Cerebellar cortex (tissue), 1 donor: Measurements from ENCODE around the gene RNF38.
"Not testable (repeated sequence)": the region's sequence is repeated elsewhere in the genome, so short reads cannot be mapped to it uniquely, and the experiment has no call there.

Source experiments
- DNase-seq: peaks from one replicate; pipeline ENCODE4 v3.0.0-alpha.2; 2015; ENCODE audit warnings: low spot score

Gene RNF38

GRCh38 chr9:36407122-36407723 lies 7.2 kb upstream of the RNF38 start:
- peak; percentile 81 for DNase-seq

DNA sequence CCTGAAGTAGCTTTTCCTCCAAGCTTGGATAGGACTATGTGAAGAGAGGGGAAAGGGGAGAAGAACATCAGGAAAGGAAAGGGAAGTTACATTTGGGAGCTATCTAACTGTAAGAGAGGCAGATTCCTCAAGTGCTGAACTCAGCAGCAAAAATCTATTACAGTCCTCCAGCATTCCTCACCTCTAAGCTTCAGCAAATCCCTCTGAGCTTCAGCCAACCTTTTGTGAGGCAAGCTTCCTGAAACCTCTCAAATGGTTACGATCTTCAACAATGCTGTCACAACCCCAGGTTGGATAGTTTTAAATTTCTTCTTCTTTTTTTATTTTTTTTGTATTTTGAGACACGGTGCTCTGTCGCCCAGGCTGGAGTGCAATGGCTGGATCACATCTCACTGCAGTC lies 2.5 kb upstream of the RNF38 start:
- DNase-seq: no peak

- DNase-seq: no peak
These were observed 1.9 kb upstream of the RNF38 start for GRCh38 chr9:36401897-36402480.

DNA sequence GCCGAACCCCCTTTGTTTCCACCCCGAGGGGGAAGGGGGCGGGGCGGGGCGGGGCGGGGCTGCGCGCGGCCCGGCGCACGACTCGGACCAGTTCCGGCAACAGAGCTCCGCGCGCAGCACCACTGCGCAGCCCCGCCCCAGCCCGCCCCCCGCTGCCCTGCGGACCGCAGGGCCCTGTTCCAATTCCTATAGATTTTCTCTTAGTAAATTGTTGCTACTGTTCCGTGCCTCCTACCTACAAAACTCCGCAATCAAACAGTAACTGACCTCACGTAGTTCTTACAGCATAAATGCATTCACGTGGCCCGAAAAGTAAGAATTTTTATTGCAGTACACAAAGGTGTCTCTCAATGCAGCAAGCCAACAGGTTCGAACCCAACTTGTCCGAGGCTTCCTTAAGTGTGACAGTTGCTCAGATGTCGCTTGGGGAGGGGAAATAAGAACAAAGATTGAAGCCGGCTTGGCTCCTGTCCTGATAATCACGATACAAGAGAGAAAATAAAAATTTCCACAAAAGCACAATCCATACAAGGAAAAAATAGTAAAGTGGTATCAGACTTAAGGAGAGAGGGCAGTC lies 1.2 kb upstream of the RNF38 start:
- peak; percentile 66 for DNase-seq

- DNase-seq: peak; percentile 77
These were observed 479 bp upstream of the RNF38 start for GRCh38 chr9:36400332-36401163.

GRCh38 chr9:36398745-36399144 lies 1.3 kb downstream of the RNF38 start:
- no peak for DNase-seq

DNA sequence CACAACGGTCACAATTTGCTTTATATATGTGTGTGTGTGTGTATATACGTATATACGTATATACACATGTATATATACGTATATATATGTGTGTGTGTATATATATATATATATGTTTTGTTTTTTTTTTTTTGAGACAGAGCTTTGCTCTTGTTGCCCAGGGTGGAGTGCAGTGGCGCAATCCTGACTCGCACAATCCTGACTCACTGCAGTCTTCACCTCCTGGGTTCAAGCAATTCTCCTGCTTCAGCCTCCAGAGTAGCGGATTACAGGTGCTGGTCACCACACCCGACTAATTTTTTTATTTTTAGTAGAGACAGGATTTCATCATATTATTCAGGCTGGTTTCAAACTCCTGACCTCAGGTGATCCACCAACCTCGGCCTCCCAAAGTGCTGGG lies 3.1 kb downstream of the RNF38 start:
- DNase-seq: no peak

GRCh38 chr9:36392489-36392888 lies 7.6 kb downstream of the RNF38 start:
- no peak for DNase-seq

DNA sequence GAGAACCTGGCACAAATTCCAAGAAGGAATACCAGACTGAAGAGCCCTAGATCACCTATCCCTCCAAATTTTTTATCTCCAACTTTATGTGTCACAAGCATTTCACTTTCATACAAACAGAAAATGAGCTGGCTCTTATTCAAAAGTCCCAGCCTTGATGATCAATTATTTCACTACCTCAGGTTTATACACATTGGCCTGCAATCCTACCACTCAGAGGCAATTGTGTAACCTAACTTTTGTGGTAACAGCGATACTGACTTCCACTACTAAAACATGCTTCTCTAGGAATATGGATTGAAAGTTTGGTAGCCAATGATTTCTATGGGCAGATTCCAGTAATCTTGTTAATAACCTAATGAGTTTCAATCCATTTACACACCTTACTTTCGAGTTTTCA lies 10.5 kb downstream of the RNF38 start:
- DNase-seq: no peak

DNA sequence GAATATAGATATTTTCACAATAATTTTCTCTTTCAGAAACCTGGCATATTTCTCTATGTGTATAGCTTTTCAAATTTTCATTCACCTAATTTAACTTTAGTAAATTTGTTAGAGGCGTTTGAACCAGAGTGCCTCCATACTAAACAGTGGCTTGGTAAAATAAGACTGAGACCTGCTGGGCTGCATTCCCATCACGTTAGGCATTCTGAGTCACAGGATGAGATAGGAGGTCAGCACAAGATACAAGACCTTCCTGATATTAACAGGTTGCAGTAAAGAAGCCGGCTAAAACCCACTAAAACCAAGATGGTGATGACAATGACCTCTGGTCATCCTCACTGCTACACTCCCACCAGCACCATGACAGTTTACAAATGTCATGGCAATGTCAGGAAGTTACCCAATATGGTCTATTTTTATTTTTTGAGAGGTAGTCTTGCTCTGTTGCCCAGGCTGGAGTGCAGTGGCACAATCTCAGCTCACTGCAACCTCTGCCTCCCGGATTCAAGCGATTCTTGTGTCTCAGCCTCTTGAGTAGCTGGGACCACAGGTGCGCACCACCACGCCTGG lies 13.6 kb downstream of the RNF38 start:
- not testable (repeated sequence) for DNase-seq

- no peak for DNase-seq
These were observed 17.6 kb downstream of the RNF38 start for GRCh38 chr9:36382484-36382883.

- DNase-seq: no peak
These were observed 35.5 kb downstream of the RNF38 start for GRCh38 chr9:36364577-36364976.

DNA sequence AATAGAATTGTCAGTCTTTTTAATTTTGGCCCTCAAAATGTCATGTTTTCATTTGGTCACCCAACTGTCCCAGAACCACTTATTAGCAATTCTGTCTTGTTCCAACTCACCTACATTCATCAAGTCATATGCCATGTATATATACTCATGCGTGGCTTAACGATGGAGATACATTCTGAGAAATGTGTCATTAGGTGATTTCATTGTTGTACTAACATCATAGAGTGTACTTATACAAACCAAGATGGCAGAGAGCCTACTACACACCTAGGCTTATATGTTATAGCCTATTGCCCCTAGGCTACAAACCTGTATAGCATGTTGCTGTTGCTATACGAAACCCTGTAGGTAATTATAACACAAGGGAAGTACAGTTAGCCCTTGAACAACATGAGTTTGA lies 36.6 kb downstream of the RNF38 start:
- no peak for DNase-seq

DNA sequence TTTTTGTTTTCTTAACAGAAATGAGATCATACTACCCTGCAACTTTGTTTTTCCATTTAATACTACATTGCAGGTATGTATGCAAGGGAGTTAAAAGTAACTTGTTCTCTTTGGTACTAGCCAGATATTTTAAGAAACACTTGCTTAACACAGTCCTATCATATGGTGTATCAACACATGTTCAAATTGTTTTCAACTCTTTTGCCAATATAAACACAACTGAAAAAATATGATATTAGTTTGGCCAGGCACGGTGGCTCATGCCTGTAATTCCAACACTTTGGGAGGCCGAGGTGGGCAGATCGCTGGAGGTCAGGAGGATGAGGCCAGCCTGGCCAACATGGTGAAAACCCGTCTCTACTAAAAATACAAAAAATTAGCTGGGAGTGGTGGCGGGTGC lies 41.6 kb downstream of the RNF38 start:
- no peak for DNase-seq

DNA sequence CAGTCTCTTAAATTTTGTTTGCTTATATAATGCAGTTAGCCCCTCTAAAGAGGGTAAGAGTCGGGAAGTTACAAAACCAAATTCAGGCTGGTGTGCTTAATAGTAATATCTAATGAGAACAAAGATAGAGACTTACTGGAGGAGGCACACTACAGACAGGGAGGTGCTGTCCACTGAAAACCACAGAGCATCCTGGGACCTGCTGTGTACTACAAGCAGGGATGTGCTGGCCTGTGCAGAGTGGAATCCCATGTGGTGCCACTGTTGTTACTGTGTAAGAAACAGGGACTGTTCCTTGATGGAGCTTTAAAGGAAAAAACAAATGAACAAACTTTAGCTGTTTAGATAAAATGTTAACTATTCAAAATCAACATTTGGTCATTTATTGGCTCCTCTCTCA lies 42.4 kb downstream of the RNF38 start:
- DNase-seq: no peak

GRCh38 chr9:36346569-36346968 lies 53.5 kb downstream of the RNF38 start:
- DNase-seq: no peak

- DNase-seq: no peak
These were observed 54.8 kb downstream of the RNF38 start for GRCh38 chr9:36345103-36345846.

GRCh38 chr9:36341936-36342577 lies 58.0 kb downstream of the RNF38 start:
- DNase-seq: no peak

DNA sequence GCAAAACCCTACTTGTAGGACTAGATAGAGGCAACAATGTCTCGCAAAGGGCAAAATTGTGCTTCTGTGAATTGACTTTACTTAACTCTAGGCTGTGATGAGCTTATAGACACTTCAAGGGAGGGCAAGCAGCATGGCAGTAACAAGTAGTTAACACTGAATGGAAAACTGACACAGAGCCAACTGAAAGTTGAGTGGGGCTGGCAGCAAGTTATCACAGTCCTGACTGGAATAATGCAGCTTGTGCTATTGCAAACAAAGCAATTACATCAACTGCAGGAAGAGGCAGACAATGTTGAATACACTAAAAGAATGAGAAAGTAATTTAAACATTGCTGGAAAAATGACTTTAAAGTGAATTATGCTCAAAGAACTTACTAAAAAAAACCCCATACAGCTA lies 62.2 kb downstream of the RNF38 start:
- no peak for DNase-seq

DNA sequence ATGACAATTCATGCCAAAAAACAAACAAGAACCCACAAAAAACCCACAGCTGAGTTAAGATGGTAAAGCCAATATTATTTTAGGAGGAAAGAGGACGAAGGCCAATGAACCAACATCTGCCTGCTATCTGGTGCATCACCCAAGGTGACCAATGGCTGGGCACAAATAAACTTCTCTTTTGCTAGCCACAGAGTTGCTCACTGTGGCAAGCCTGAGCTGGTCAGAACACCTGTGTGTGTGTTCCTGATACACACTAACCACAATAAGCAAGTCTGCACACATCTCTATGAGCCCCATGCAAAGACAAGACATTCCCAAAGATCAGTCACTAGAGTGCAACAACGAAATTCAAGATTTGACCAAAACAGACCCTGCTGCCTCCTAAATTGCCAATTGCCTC lies 63.1 kb downstream of the RNF38 start:
- DNase-seq: no peak

- no peak for DNase-seq
These were observed 63.8 kb downstream of the RNF38 start for GRCh38 chr9:36336131-36336907.
